Activated CD8-positive, alpha-beta memory T cell treated with anti-CD3 and anti-CD28 coated beads, Interleukin-2, amount 50 U/mL, for 1 hour (primary cell): Measurements from ENCODE around the gene ACP6.

Source experiments
- DNase-seq: peaks from one replicate; pipeline ENCODE4 v3.0.0-alpha.2; 2020; ENCODE audit errors: extremely low read depth

The ACP6 gene

GRCh38 chr1:147651466-147651865 lies 18.9 kb downstream of the ACP6 start:
- no peak for DNase-seq

GRCh38 chr1:147648933-147649332 lies 21.4 kb downstream of the ACP6 start:
- no peak for DNase-seq

- no peak for DNase-seq
Observed at GRCh38 chr1:147647796-147648633, 22.3 kb downstream of the ACP6 start.

- no peak for DNase-seq
Observed at GRCh38 chr1:147643974-147644373, 26.4 kb downstream of the ACP6 start.

- DNase-seq: no peak
Observed at GRCh38 chr1:147641695-147642592, 28.4 kb downstream of the ACP6 start.

GRCh38 chr1:147641291-147641690 lies 29.0 kb downstream of the ACP6 start:
- no peak for DNase-seq

GRCh38 chr1:147640553-147641165 lies 29.7 kb downstream of the ACP6 start:
- peak; percentile 45 for DNase-seq

- no peak for DNase-seq
Observed at GRCh38 chr1:147636314-147636713, 34.0 kb downstream of the ACP6 start.

- no peak for DNase-seq
Observed at GRCh38 chr1:147635342-147635741, 35.0 kb downstream of the ACP6 start.

GRCh38 chr1:147634645-147635044 lies 35.7 kb downstream of the ACP6 start:
- no peak for DNase-seq

GRCh38 chr1:147633759-147634158 lies 36.6 kb downstream of the ACP6 start:
- DNase-seq: no peak

GRCh38 chr1:147631839-147632238 lies 38.5 kb downstream of the ACP6 start:
- DNase-seq: no peak

GRCh38 chr1:147630447-147630846 lies 39.9 kb downstream of the ACP6 start:
- no peak for DNase-seq

- DNase-seq: no peak
Observed at GRCh38 chr1:147630022-147630421, 40.3 kb downstream of the ACP6 start.

- no peak for DNase-seq
Observed at GRCh38 chr1:147628441-147628840, 41.9 kb downstream of the ACP6 start.

GRCh38 chr1:147627435-147628110 lies 42.8 kb downstream of the ACP6 start:
- DNase-seq: no peak

GRCh38 chr1:147626739-147627138 lies 43.6 kb downstream of the ACP6 start:
- no peak for DNase-seq

GRCh38 chr1:147626291-147626690 lies 44.0 kb downstream of the ACP6 start:
- DNase-seq: no peak

GRCh38 chr1:147625362-147625995 lies 44.8 kb downstream of the ACP6 start:
- DNase-seq: no peak

GRCh38 chr1:147624529-147624928 lies 45.8 kb downstream of the ACP6 start:
- DNase-seq: no peak

- DNase-seq: no peak
Observed at GRCh38 chr1:147624011-147624410, 46.3 kb downstream of the ACP6 start.
